GM12878 (cell line): Measurements from ENCODE around the gene ACSL1. TPM values are rescaled to one million over a fixed set of nuclear protein-coding genes. Genes with fewer than 3 reads are reported as not detected.
A peak's percentile ranks its signal among the peaks of the same experiment; 100 is the strongest.

Source experiments
- ASH2L ChIP-seq: fragments of 300-600, 200-600 bp; sonication (generic); IDR thresholded peaks from 2 replicates; pipeline ENCODE4 v1.6.1; 2017; ENCODE audit warnings: low read depth, mild to moderate bottlenecking, borderline replicate concordance
- BCL11A ChIP-seq: IDR thresholded peaks from 2 replicates; pipeline ENCODE4 v1.6.1; 2011; ENCODE audit warnings: low read depth, low read length
- BHLHE40 ChIP-seq, 2 experiments: fragments of 450-650 bp in 1 of 2; IDR thresholded peaks; 2 replicates each; pipeline ENCODE4 v1.6.1; 2011 to 2017; ENCODE audit warnings: low read depth in 2 of 2, borderline replicate concordance in 1 of 2, improper control_type of control experiment in 1 of 2, low read length in 1 of 2, mild to moderate bottlenecking in 1 of 2
- BMI1 ChIP-seq: fragments of 450-650 bp; IDR thresholded peaks from 2 replicates; pipeline ENCODE4 v1.6.1; 2016; ENCODE audit warnings: mild to moderate bottlenecking, moderate library complexity, borderline replicate concordance
- ELK1 ChIP-seq: IDR thresholded peaks from 2 replicates; pipeline ENCODE4 v1.6.1; 2012; ENCODE audit warnings: low read depth, low read length, improper control_type of control experiment
- EP300 ChIP-seq, 2 experiments: fragments of 150-350 bp in 1 of 2; IDR thresholded peaks; 2 replicates each; pipeline ENCODE4 v1.6.1; 2011 to 2012; ENCODE audit warnings: low read depth in 2 of 2, low read length in 2 of 2, borderline replicate concordance in 1 of 2, improper control_type of control experiment in 1 of 2, inconsistent platforms in 1 of 2; ENCODE audit not compliant: control insufficient read depth in 1 of 2
- HCFC1 ChIP-seq: fragments of 150-350 bp; IDR thresholded peaks from 2 replicates; pipeline ENCODE4 v1.6.1; 2014; ENCODE audit warnings: low read length
- HSF1 ChIP-seq: fragments of 150-350 bp; IDR thresholded peaks from 2 replicates; pipeline ENCODE4 v1.6.1; 2014; ENCODE audit warnings: mild to moderate bottlenecking, low read depth, low read length
- PKNOX1 ChIP-seq: fragments of 450-650 bp; IDR thresholded peaks from 2 replicates; pipeline ENCODE4 v1.6.1; 2016; ENCODE audit warnings: mild to moderate bottlenecking
- PRDM15 ChIP-seq: fragments of 450-650 bp; formaldehyde crosslinking; IDR thresholded peaks from 2 replicates; pipeline ENCODE4 v1.4.0; 2020; ENCODE audit warnings: mild to moderate bottlenecking, moderate library complexity
- TARDBP ChIP-seq: IDR thresholded peaks from 2 replicates; pipeline ENCODE4 v1.6.1; 2016; ENCODE audit warnings: borderline replicate concordance
- WRNIP1 ChIP-seq: IDR thresholded peaks from 2 replicates; pipeline ENCODE4 v1.6.1; 2011; ENCODE audit warnings: low read depth, low read length, improper control_type of control experiment, borderline replicate concordance
- ZBTB4 ChIP-seq: fragments of 450-650 bp; formaldehyde crosslinking; IDR thresholded peaks from 2 replicates; pipeline ENCODE4 v1.4.0; 2022; ENCODE audit warnings: mild to moderate bottlenecking, moderate library complexity
- ZNF24 ChIP-seq: fragments of 450-650 bp; IDR thresholded peaks from 2 replicates; pipeline ENCODE4 v1.6.1; 2017; ENCODE audit warnings: antibody characterized with exemption, mild to moderate bottlenecking
- polyA plus RNA-seq, 11 experiments: library from polyadenylated mRNA; depleted of rRNA in 4 of 11; unstranded in 6 of 11; stranded (reverse) in 5 of 11; fragments of >200 nt; fragmentation: Nextera tagmentation in 4 of 11; fragmentation: Illumina TruSeq in 1 of 11; extraction: Ambion mirVana in 4 of 11; extraction: Trizol in 1 of 11; gene quantifications; 1 replicate in 1 of 11; 2 replicates in 10 of 11; pipeline versions ENCODE4 v1.2.1 to v1.2.3, GENCODE V29; 2011 to 2016; ENCODE audit warnings: inconsistent platforms in 2 of 11, missing spikeins in 2 of 11, low read depth in 1 of 11
- total RNA-seq, 4 experiments: library from RNA; depleted of rRNA in 3 of 4; stranded (reverse); fragments of >200 nt in 3 of 4; fragmentation: Illumina TruSeq in 1 of 4; extraction: Trizol in 1 of 4; gene quantifications; 2 replicates each; pipeline versions ENCODE4 v1.2.1 to v1.2.3, GENCODE V29; 2013 to 2021
- TF ChIP-seq, protein P1 (sequence below): fragments of 450-650 bp; formaldehyde crosslinking; IDR thresholded peaks from 2 replicates; pipeline ENCODE4 v1.5.0; 2022; ENCODE audit warnings: mild to moderate bottlenecking, missing genetic modification characterization

The ACSL1 gene
- total and polyA plus RNA-seq, 10 of the 15 experiments (the other 5 are each of a cell fraction or from before 2014, with no cell fraction given), result 30.7 to 68.1 (median 58.7) TPM

DNA sequence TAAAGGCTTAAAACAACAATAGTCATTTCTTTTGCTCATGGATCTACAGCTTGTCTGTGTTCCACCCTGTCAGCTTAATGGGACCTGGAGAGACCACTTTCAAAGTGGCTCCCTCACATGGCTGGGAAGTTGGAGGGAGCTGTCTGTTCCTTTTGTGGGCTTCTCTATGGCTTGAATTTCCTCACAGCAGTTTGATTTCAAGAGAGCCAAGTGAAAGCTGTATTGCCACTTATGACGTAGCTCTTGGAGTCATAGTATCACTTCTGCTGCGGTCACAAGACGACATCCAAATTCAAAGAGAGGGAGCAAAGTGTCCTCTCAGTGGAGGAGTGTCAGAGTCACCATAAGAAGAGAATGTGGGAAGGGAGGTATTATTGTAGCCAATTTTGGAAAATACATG, 22.7 kb upstream of the ACSL1 start (continued):
- TF ChIP-seq, protein P1, sequence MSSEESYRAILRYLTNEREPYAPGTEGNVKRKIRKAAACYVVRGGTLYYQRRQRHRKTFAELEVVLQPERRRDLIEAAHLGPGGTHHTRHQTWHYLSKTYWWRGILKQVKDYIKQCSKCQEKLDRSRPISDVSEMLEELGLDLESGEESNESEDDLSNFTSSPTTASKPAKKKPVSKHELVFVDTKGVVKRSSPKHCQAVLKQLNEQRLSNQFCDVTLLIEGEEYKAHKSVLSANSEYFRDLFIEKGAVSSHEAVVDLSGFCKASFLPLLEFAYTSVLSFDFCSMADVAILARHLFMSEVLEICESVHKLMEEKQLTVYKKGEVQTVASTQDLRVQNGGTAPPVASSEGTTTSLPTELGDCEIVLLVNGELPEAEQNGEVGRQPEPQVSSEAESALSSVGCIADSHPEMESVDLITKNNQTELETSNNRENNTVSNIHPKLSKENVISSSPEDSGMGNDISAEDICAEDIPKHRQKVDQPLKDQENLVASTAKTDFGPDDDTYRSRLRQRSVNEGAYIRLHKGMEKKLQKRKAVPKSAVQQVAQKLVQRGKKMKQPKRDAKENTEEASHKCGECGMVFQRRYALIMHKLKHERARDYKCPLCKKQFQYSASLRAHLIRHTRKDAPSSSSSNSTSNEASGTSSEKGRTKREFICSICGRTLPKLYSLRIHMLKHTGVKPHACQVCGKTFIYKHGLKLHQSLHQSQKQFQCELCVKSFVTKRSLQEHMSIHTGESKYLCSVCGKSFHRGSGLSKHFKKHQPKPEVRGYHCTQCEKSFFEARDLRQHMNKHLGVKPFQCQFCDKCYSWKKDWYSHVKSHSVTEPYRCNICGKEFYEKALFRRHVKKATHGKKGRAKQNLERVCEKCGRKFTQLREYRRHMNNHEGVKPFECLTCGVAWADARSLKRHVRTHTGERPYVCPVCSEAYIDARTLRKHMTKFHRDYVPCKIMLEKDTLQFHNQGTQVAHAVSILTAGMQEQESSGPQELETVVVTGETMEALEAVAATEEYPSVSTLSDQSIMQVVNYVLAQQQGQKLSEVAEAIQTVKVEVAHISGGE (CRISPR knock-in tag), result no peak
- no peak for TF ChIP-seq TARDBP
- peak; percentile 54; the same call in 1 of the 2 replicates for TF ChIP-seq BCL11A
- no peak for TF ChIP-seq HCFC1
- no peak for TF ChIP-seq ELK1
- peak; percentile 13 to 18; a peak in 1 of 4 replicates for TF ChIP-seq BHLHE40 (IDR thresholded peaks at IDR 0.05; ENCODE audit: borderline replicate concordance in 1 of 2, low read depth in 2 of 2, low read length in 1 of 2)
- no peak for TF ChIP-seq ASH2L
- no peak for TF ChIP-seq PRDM15 (CRISPR knock-in tag)
- no peak for TF ChIP-seq ZBTB4
- no peak for TF ChIP-seq WRNIP1
- no peak for TF ChIP-seq ZNF24
- TF ChIP-seq EP300 (IDR thresholded peaks at IDR 0.05; ENCODE audit: borderline replicate concordance in 1 of 2, control insufficient read depth in 1 of 2, low read depth in 2 of 2, low read length in 2 of 2), result peak in 1 of 2 experiments; percentile 83; a peak in 2 of 4 replicates
- no peak; the same call in 1 of the 2 replicates for TF ChIP-seq PKNOX1
- TF ChIP-seq BMI1, result no peak
- no peak for TF ChIP-seq HSF1
